Measurements from ENCODE around the gene PIP5K1B. TPM values are rescaled to one million over a fixed set of nuclear protein-coding genes. Genes with fewer than 3 reads are reported as not detected.

The PIP5K1B gene
- total RNA-seq, 4 donors from 2014 or later = 0.29 to 8.2 (median 4.1) TPM

GRCh38 chr9:68978501-68978900 is 273.5 kb downstream of the PIP5K1B start:
- no peak for TF ChIP-seq CTCF (IDR thresholded peaks at IDR 0.05)
- TF ChIP-seq POLR2A (IDR thresholded peaks at IDR 0.05) = no peak
- Histone ChIP-seq H3K27me3 (no peaks in the 10 kb centered on the region), H3K27ac (no peak overlapping the region), H3K4me3 (no peak overlapping the region), H3K4me1 (peaks cover 0 to 6% of the 10 kb centered on the region in 2 donors), H3K36me3 (no peaks in the 10 kb centered on the region), H3K9me3 (no peaks in the 10 kb centered on the region)
- intact Hi-C loops (cut with DNase I; ENCODE audit: low total_unique reads) = no loop called here
- no peak for DNase-seq

- Histone ChIP-seq H3K9me3 (no peaks in the 10 kb centered on the region), H3K36me3 (no peaks in the 10 kb centered on the region), H3K27me3 (no peaks in the 10 kb centered on the region), H3K4me1 (peaks cover 0 to 6% of the 10 kb centered on the region in 2 donors), H3K4me3 (no peak overlapping the region), H3K27ac (no peak overlapping the region)
- intact Hi-C loops (cut with DNase I; ENCODE audit: low total_unique reads) = no loop called here
- no peak for DNase-seq
- TF ChIP-seq CTCF (IDR thresholded peaks at IDR 0.05) (no peak), POLR2A (IDR thresholded peaks at IDR 0.05) (no peak)
Observed at GRCh38 chr9:68979538-68980314, 274.7 kb downstream of the PIP5K1B start.

DNA sequence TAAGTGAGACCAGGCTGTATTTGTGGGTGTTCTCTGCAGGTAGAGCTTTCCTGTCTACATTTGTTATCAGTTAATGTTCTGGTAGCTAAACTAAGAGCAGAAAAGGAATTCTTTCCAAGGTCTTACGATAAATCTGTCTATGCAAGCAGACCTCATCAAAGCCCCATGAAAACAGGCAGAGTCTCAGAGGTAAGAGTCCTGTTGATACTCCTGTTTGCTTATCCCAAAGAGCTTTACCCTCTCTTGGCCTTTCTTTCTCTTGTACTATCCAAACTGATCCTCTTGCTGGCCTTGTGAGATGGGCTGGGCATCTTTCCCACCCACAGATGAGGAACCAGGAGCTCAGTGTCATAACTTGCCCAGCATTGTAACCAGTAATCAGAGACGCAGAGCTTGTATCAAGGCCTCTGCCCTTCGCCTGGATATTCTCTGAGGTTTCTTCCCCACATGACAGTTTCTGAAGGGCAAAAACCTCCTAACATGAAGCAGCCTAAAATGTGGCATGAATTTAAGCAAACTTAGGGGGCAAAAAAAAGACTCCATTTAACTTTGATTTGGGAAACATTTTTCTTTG is 275.4 kb downstream of the PIP5K1B start:
- H3K4me1 ChIP-seq = peaks cover 0 to 6% of the 10 kb centered on the region in 2 donors
- TF ChIP-seq CTCF (IDR thresholded peaks at IDR 0.05) = no peak
- no peak for TF ChIP-seq POLR2A (IDR thresholded peaks at IDR 0.05)
- intact Hi-C loops (cut with DNase I; ENCODE audit: low total_unique reads) = no loop called here

GRCh38 chr9:68981789-68982188 is 276.7 kb downstream of the PIP5K1B start:
- H3K4me1 ChIP-seq = peaks cover 0 to 6% of the 10 kb centered on the region in 2 donors
- intact Hi-C loops (cut with DNase I; ENCODE audit: low total_unique reads) = no loop called here
- no peaks in the 10 kb centered on the region for H3K9me3 ChIP-seq
- H3K36me3 ChIP-seq = no peaks in the 10 kb centered on the region
- no peak for DNase-seq
- H3K4me3 ChIP-seq = no peak overlapping the region
- TF ChIP-seq POLR2A (IDR thresholded peaks at IDR 0.05) (no peak), CTCF (IDR thresholded peaks at IDR 0.05) (no peak)
- H3K27ac ChIP-seq = no peak overlapping the region
- H3K27me3 ChIP-seq = no peaks in the 10 kb centered on the region

More for the DNA sequence above, 275.4 kb downstream of the PIP5K1B start:
- no peaks in the 10 kb centered on the region for H3K9me3 ChIP-seq
- H3K36me3 ChIP-seq = no peaks in the 10 kb centered on the region
- no peaks in the 10 kb centered on the region for H3K27me3 ChIP-seq
- H3K27ac ChIP-seq = no peak overlapping the region
- no peak for DNase-seq
- H3K4me3 ChIP-seq = no peak overlapping the region

- DNase-seq = no peak
- H3K9me3 ChIP-seq = no peaks in the 10 kb centered on the region
- H3K4me3 ChIP-seq = no peak overlapping the region
- H3K27me3 ChIP-seq = no peaks in the 10 kb centered on the region
- H3K27ac ChIP-seq = no peak overlapping the region
- peaks cover 0 to 6% of the 10 kb centered on the region in 2 donors for H3K4me1 ChIP-seq
- no peaks in the 10 kb centered on the region for H3K36me3 ChIP-seq
- no peak for TF ChIP-seq CTCF (IDR thresholded peaks at IDR 0.05)
- intact Hi-C loops (cut with DNase I; ENCODE audit: low total_unique reads) = no loop called here
Observed at GRCh38 chr9:68983008-68983411, 278.0 kb downstream of the PIP5K1B start.

Data from uterus (tissue), 4 donors.